Stimulated activated CD4-positive, alpha-beta T cell treated with anti-CD3 and anti-CD28 coated beads, Interleukin-15, amount 100 ng/mL, for 48 hours (primary cell): ENCODE results near the gene GRPEL1.
"Not testable (repeated sequence)": the region's sequence is repeated elsewhere in the genome, so short reads cannot be mapped to it uniquely, and the experiment has no call there.

Experiments
- DNase-seq, 2 donors: peaks; one replicate each; pipeline ENCODE4 v3.0.0-alpha.2; 2020; ENCODE audit warnings: low read depth in 2 of 2

GRPEL1 gene

GRCh38 chr4:7092026-7092425, 24.2 kb upstream of the GRPEL1 start:
- DNase-seq = no peak

- no peak for DNase-seq
Measured at GRCh38 chr4:7089213-7089986, 21.5 kb upstream of the GRPEL1 start.

- DNase-seq = no peak
Measured at GRCh38 chr4:7087036-7087435, 19.2 kb upstream of the GRPEL1 start.

- DNase-seq = no peak
Measured at GRCh38 chr4:7086384-7086783, 18.5 kb upstream of the GRPEL1 start.

GRCh38 chr4:7084564-7084961, 16.7 kb upstream of the GRPEL1 start:
- DNase-seq = not testable (repeated sequence)

GRCh38 chr4:7083597-7084563, 16.0 kb upstream of the GRPEL1 start:
- DNase-seq = no peak

- not testable (repeated sequence) for DNase-seq
Measured at GRCh38 chr4:7079909-7080308, 12.0 kb upstream of the GRPEL1 start.

GRCh38 chr4:7079483-7079882, 11.6 kb upstream of the GRPEL1 start:
- DNase-seq = not testable (repeated sequence)

- DNase-seq = no peak
Measured at GRCh38 chr4:7078025-7078424, 10.2 kb upstream of the GRPEL1 start.

GRCh38 chr4:7077371-7077770, 9.5 kb upstream of the GRPEL1 start:
- DNase-seq = no peak

- no peak for DNase-seq
Measured at GRCh38 chr4:7076696-7077082, 8.8 kb upstream of the GRPEL1 start.

- no peak for DNase-seq
Measured at GRCh38 chr4:7075962-7076695, 8.3 kb upstream of the GRPEL1 start.

GRCh38 chr4:7074426-7074825, 6.6 kb upstream of the GRPEL1 start:
- no peak for DNase-seq

GRCh38 chr4:7073526-7074390, 5.9 kb upstream of the GRPEL1 start:
- no peak for DNase-seq

GRCh38 chr4:7073059-7073458, 5.2 kb upstream of the GRPEL1 start:
- no peak for DNase-seq

GRCh38 chr4:7070729-7071511, 3.1 kb upstream of the GRPEL1 start:
- DNase-seq = peak; percentile 57 to 80

GRCh38 chr4:7068883-7069282, 1.0 kb upstream of the GRPEL1 start:
- DNase-seq = no peak

GRCh38 chr4:7068279-7068842, 497 bp upstream of the GRPEL1 start:
- DNase-seq = no peak

GRCh38 chr4:7067126-7067451, 775 bp downstream of the GRPEL1 start:
- DNase-seq = no peak

GRCh38 chr4:7066493-7066892, 1.4 kb downstream of the GRPEL1 start:
- DNase-seq = no peak
